Vagina (tissue), 2 donors: ENCODE data around the gene SSU72. TPM values are rescaled to one million over a fixed set of nuclear protein-coding genes. Genes with fewer than 3 reads are reported as not detected.

Experiments
- DNase-seq, 2 donors: peaks; one replicate each; pipeline ENCODE4 v3.0.0-alpha.2; 2017; ENCODE audit errors: extremely low spot score in 2 of 2
- H3K27ac ChIP-seq: fragments of 200-600 bp; sonication (generic); one replicate; pipeline ENCODE4 v1.5.1; 2019
- H3K27me3 ChIP-seq: fragments of 200-600 bp; sonication (generic); one replicate; pipeline ENCODE4 v1.5.1; 2019
- H3K36me3 ChIP-seq, 2 donors: fragments of 200-600 bp; sonication (generic); one replicate each; pipeline ENCODE4 v1.5.1; 2017 to 2019
- H3K4me1 ChIP-seq: fragments of 200-600 bp; sonication (generic); one replicate; pipeline ENCODE4 v1.5.1; 2019
- H3K4me3 ChIP-seq, 2 donors: fragments of 200-600 bp; sonication (generic); 1 replicate in 1 of 2; 2 replicates in 1 of 2; pipeline ENCODE4 v1.5.1; 2016 to 2019
- H3K9me3 ChIP-seq: fragments of 200-600 bp; sonication (generic); one replicate; pipeline ENCODE4 v1.5.1; 2019
- POLR2A ChIP-seq, 2 donors: fragments of 450-650 bp; IDR thresholded peaks; one replicate each; pipeline ENCODE4 v1.6.1; 2017; ENCODE audit warnings: antibody characterized with exemption in 2 of 2, mild to moderate bottlenecking in 2 of 2, moderate library complexity in 2 of 2
- POLR2AphosphoS5 ChIP-seq, 2 donors: sonication (generic); formaldehyde crosslinking; IDR thresholded peaks; one replicate each; pipeline ENCODE4 v1.9.0; 2017; ENCODE audit warnings: antibody characterized with exemption in 2 of 2, mild to moderate bottlenecking in 2 of 2, low read depth in 1 of 2; ENCODE audit not compliant: insufficient read depth in 1 of 2
- intact Hi-C: fragments of 100-400 bp; cut with DNase I; formaldehyde crosslinking; loops from one replicate; pipeline ENCODE4 v1.15.1; 2023
- total RNA-seq: library from RNA; depleted of rRNA; stranded (reverse); fragments of >200 nt; gene quantifications from one replicate; pipeline ENCODE4 v1.2.3, GENCODE V29; 2016
- TF ChIP-seq, protein P1 (sequence below), 3 experiments: fragments of 450-650 bp in 2 of 3; fragments of 200-600 bp in 1 of 3; sonication (generic) in 1 of 3; IDR thresholded peaks; one replicate each; pipeline ENCODE4 v1.5.1; 2017 to 2019; ENCODE audit warnings: antibody characterized with exemption in 3 of 3, mild to moderate bottlenecking in 2 of 3, moderate library complexity in 2 of 3

Gene SSU72
- total RNA-seq, 1 donor from 2014 or later = 105 TPM

DNA sequence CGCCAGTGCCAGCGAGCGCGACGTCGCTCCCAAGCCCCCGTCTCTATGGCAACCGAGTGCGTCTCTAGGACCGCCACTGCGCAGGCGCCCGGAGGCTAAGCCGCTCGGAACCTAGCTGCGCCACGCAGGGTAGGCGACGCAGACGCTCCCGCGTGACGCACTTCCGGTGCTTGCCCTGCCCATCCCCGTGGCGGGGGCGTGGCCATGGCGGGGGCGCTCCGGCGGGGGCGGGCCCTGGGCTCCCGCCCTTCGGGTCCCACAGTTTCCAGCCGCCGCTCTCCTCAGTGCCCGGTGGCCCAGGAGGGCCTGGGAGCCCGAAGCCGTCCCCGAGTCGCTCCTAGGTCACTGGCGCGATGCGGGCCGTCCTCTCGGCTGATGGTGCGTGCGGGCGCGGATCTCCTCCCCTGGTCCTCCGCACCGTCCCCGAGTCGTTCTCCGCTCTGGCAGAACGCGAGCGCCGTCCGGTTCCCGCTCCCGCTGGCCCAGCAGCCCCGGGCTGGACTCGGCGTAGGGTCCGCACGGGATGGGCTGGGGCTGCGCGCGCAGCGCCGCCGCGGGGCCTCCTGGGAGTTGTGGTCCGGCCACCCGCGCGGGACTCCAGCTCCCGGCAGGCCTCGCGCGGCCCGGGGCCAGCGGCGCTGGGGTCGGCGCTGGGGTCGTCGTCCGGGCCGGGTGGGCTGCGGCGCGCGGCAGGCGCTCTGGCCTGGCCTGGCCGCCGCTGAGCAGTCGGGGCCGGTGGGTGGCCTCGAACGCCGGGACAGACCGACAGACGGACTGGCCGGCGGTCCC is 40.8 kb upstream of the SSU72 start, which contains the start of gene MIB2:
MIB2 (plus strand) TSS at position 245 of the 789 bp plus-strand sequence. CDS start 7,953 bp downstream, outside the sequence.
- TF ChIP-seq, protein P1, sequence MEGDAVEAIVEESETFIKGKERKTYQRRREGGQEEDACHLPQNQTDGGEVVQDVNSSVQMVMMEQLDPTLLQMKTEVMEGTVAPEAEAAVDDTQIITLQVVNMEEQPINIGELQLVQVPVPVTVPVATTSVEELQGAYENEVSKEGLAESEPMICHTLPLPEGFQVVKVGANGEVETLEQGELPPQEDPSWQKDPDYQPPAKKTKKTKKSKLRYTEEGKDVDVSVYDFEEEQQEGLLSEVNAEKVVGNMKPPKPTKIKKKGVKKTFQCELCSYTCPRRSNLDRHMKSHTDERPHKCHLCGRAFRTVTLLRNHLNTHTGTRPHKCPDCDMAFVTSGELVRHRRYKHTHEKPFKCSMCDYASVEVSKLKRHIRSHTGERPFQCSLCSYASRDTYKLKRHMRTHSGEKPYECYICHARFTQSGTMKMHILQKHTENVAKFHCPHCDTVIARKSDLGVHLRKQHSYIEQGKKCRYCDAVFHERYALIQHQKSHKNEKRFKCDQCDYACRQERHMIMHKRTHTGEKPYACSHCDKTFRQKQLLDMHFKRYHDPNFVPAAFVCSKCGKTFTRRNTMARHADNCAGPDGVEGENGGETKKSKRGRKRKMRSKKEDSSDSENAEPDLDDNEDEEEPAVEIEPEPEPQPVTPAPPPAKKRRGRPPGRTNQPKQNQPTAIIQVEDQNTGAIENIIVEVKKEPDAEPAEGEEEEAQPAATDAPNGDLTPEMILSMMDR (IDR thresholded peaks at IDR 0.05) = no peak
- TF ChIP-seq POLR2AphosphoS5 (IDR thresholded peaks at IDR 0.05; ENCODE audit: insufficient read depth in 1 of 2, low read depth in 1 of 2) (peak; percentile 81 to 89), POLR2A (IDR thresholded peaks at IDR 0.05) (peak in 1 of 2 donors; percentile 69)
- no peak for DNase-seq
- H3K36me3 ChIP-seq = peaks cover 0 to 9% of the 10 kb centered on the region in 2 donors
- peaks cover 40% of the 10 kb centered on the region for H3K4me1 ChIP-seq
- peak within 1 kb of the TSS; percentile 92 to 94 for H3K4me3 ChIP-seq
- no peaks in the 10 kb centered on the region for H3K27me3 ChIP-seq
- peak within 1 kb of the TSS; percentile 100 for H3K27ac ChIP-seq
- H3K9me3 ChIP-seq = no peaks in the 10 kb centered on the region
- intact Hi-C loops = loop anchor here (2.0 kb wide), 1 partner anchor 33 kb away; no protein-coding TSS in a partner anchor

GRCh38 chr1:1614954-1615255 is 40.2 kb upstream of the SSU72 start:
- Histone ChIP-seq H3K4me3 (peak overlapping the region; percentile 92 to 94), H3K27me3 (no peaks in the 10 kb centered on the region), H3K27ac (peak overlapping the region; percentile 100), H3K4me1 (peaks cover 40% of the 10 kb centered on the region), H3K9me3 (no peaks in the 10 kb centered on the region), H3K36me3 (peaks cover 0 to 9% of the 10 kb centered on the region in 2 donors)
- TF ChIP-seq POLR2A (IDR thresholded peaks at IDR 0.05) (no peak), POLR2AphosphoS5 (IDR thresholded peaks at IDR 0.05; ENCODE audit: insufficient read depth in 1 of 2, low read depth in 1 of 2) (no peak)
- TF ChIP-seq, protein P1 (IDR thresholded peaks at IDR 0.05) = no peak
- intact Hi-C loops = loop anchor here (2.0 kb wide), 1 partner anchor 34 kb away; no protein-coding TSS in a partner anchor
- DNase-seq = no peak

GRCh38 chr1:1614204-1614953 is 39.7 kb upstream of the SSU72 start:
- intact Hi-C loops = loop anchor here (2.0 kb wide), 1 partner anchor 34 kb away; no protein-coding TSS in a partner anchor

DNA sequence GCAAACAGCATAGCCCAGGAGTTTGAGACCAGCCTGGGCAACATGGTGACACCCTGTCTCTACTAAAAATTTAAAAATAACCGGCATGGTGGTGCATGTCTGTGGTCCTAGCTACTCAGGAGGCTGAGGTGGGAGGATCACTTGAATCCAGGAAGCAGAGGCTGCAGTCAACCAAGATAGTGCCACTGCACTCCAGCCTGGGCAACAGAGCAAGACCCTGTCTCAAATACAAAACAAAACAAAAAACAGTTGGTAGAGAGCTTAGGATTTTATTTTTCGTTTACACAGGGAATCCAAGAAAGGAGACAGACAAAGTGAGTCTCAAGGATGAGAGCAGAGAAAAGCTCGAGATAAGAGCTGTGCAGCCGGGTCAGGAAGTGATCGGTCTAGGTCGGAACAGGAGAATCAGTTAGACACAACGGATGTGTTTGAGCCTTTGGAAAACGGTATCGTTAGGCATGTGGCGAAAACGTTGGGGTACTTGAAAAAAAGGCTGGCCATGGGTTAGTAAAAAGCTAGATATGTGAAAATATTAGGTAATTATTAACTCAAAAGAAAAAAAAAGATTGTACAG is 38.9 kb upstream of the SSU72 start:
- TF ChIP-seq, protein P1 (IDR thresholded peaks at IDR 0.05) = no peak
- no peak for TF ChIP-seq POLR2A (IDR thresholded peaks at IDR 0.05)
- TF ChIP-seq POLR2AphosphoS5 (IDR thresholded peaks at IDR 0.05; ENCODE audit: insufficient read depth in 1 of 2, low read depth in 1 of 2) = no peak
- Histone ChIP-seq H3K4me1 (peaks cover 35% of the 10 kb centered on the region), H3K27ac (no peak overlapping the region), H3K27me3 (no peaks in the 10 kb centered on the region), H3K4me3 (peak overlapping the region in 1 of 2 donors; percentile 94), H3K9me3 (no peaks in the 10 kb centered on the region), H3K36me3 (peaks cover 0 to 9% of the 10 kb centered on the region in 2 donors)
- intact Hi-C loops = loop anchor here (2.0 kb wide), 1 partner anchor 35 kb away; no protein-coding TSS in a partner anchor
- no peak for DNase-seq

More at GRCh38 chr1:1614204-1614953, 39.7 kb upstream of the SSU72 start:
- peaks cover 0 to 9% of the 10 kb centered on the region in 2 donors for H3K36me3 ChIP-seq
- peaks cover 35% of the 10 kb centered on the region for H3K4me1 ChIP-seq
- H3K27me3 ChIP-seq = no peaks in the 10 kb centered on the region
- peak overlapping the region; percentile 100 for H3K27ac ChIP-seq
- TF ChIP-seq POLR2A (IDR thresholded peaks at IDR 0.05) (no peak), POLR2AphosphoS5 (IDR thresholded peaks at IDR 0.05; ENCODE audit: insufficient read depth in 1 of 2, low read depth in 1 of 2) (no peak)
- TF ChIP-seq, protein P1 (IDR thresholded peaks at IDR 0.05) = no peak
- H3K9me3 ChIP-seq = no peaks in the 10 kb centered on the region
- no peak for DNase-seq
- peak overlapping the region; percentile 92 to 94 for H3K4me3 ChIP-seq
